ENCODE data around the gene TEPSIN. TPM values are rescaled to one million over a fixed set of nuclear protein-coding genes. Genes with fewer than 3 reads are reported as not detected.

Gene TEPSIN
- total and polyA plus RNA-seq, 2 of the 13 experiments (the other 11 are each of a cell fraction or from before 2014, with no cell fraction given) = 16.1 to 18.8 TPM

- TF ChIP-seq UBTF (CRISPR knock-in tag; IDR thresholded peaks at IDR 0.05) = peak; percentile 62
- TF ChIP-seq ZIK1 (CRISPR knock-in tag; IDR thresholded peaks at IDR 0.05; ENCODE audit: borderline replicate concordance, low read depth) = no peak
- 0 out of 2 replicates have a peak, but pooled peaks have one; percentile 31 for TF ChIP-seq THAP7 (CRISPR knock-in tag; IDR thresholded peaks at IDR 0.05)
- TF ChIP-seq ZNF263 (CRISPR knock-in tag; IDR thresholded peaks at IDR 0.05) = peak; percentile 79
- TF ChIP-seq KLF6 (CRISPR knock-in tag; IDR thresholded peaks at IDR 0.05) = peak; percentile 54; the same call in 1 of the 2 replicates
- TF ChIP-seq DZIP1 (CRISPR knock-in tag; IDR thresholded peaks at IDR 0.05) = no peak; the same call in 1 of the 2 replicates
- peak; percentile 72; the same call in 1 of the 2 replicates for TF ChIP-seq REL (CRISPR knock-in tag; conservative IDR thresholded peaks at IDR 0.05)
- TF ChIP-seq GABPA (IDR thresholded peaks at IDR 0.05; ENCODE audit: low read depth, low read length) = peak; percentile 78
- TF ChIP-seq GABPA (CRISPR knock-in tag; IDR thresholded peaks at IDR 0.05; ENCODE audit: low read depth) = peak; percentile 92
- TF ChIP-seq ZNF275 (CRISPR knock-in tag; IDR thresholded peaks at IDR 0.05; ENCODE audit: borderline replicate concordance) = peak; percentile 87
- 0 out of 4 replicates have a peak, but pooled peaks of 1 of the 2 experiments have one; percentile 9 for TF ChIP-seq KLF16 (CRISPR knock-in tag; IDR thresholded peaks at IDR 0.05)
- TF ChIP-seq FOXJ3 (CRISPR knock-in tag; IDR thresholded peaks at IDR 0.05; ENCODE audit: borderline replicate concordance) = peak; percentile 64; the same call in 1 of the 2 replicates
- peak; percentile 69 for TF ChIP-seq IKZF4 (CRISPR knock-in tag; IDR thresholded peaks at IDR 0.05; ENCODE audit: borderline replicate concordance, low read depth, not compliant biosample characterization)
- 0 out of 2 replicates have a peak, but pooled peaks have one; percentile 25 for TF ChIP-seq ZNF784 (CRISPR knock-in tag; IDR thresholded peaks at IDR 0.05; ENCODE audit: borderline replicate concordance)
- no peak; the same call in none of the 2 replicates for TF ChIP-seq ZNF607 (CRISPR knock-in tag; IDR thresholded peaks at IDR 0.05; ENCODE audit: borderline replicate concordance)
- TF ChIP-seq RBAK (CRISPR knock-in tag; IDR thresholded peaks at IDR 0.05) = no peak
Measured at GRCh38 chr17:81238815-81239713, at the start of gene TEPSIN, which contains the start of gene NDUFAF8 (continued).
